Activated CD4-positive, alpha-beta T cell treated with anti-CD3 and anti-CD28 coated beads, Interleukin-2, amount 50 U/mL, for 48 hours (primary cell): Measurements from ENCODE around the gene CNTN5.
"Not testable (repeated sequence)": the region's sequence is repeated elsewhere in the genome, so short reads cannot be mapped to it uniquely, and the experiment has no call there.

Source experiments
- DNase-seq, 2 experiments: peaks; one replicate each; pipeline ENCODE4 v3.0.0-alpha.2; 2020

The CNTN5 gene

DNA sequence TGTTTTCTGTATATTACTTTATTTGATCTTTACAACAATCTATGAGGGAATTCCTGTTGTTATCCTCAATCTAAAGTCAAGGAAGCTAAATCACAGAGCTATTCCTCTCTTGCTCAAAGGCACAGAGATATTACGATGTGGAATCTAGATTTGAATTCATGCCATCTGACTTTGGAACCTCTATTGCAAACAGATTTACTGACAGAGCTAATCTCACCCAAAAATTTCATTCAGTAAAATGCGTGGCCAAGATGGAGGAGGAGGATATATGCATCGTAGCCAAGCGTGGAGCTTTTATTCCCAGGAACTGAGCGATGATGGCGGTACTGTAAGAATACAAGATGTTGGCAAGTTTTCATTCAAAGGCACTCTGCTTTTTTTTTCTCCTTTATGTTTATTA is 791.8 kb downstream of the CNTN5 start:
- DNase-seq = no peak

DNA sequence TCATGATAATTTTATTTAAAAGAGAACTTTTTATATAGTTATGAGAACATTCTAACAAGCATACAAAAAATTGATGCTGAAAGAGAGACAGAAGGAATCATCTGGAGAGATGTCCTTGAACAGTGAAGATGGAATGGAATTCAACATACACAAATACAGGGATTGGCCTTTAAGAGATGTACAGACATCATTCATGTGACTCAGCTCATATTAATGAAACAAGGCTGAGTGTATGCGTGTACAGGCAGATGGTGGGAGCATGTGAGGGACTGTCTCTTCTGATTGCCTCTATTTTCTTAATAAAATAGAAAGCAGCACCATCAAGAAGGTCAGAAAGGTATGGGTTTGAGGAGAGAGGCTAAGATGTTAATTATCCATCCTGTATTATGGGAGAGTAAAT is 793.3 kb downstream of the CNTN5 start:
- no peak for DNase-seq

DNA sequence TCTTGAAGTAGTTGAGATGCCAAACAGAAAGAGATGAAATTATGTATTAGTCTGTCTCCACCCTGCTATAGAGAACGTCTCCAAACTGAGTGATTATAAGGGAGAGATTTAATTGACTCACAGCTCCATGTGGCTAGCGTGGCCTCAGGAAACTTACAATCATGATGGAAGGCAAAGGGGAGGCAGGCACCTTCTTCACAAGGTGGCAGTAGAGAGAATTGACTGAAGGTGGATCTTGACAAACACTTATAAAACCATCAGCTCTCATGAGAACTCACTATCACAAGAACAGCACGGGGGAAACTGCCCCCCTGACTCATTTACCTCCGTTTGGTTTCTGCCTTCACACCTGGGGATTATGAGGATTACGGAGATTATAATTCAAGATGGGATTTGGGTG is 794.0 kb downstream of the CNTN5 start:
- no peak for DNase-seq

DNA sequence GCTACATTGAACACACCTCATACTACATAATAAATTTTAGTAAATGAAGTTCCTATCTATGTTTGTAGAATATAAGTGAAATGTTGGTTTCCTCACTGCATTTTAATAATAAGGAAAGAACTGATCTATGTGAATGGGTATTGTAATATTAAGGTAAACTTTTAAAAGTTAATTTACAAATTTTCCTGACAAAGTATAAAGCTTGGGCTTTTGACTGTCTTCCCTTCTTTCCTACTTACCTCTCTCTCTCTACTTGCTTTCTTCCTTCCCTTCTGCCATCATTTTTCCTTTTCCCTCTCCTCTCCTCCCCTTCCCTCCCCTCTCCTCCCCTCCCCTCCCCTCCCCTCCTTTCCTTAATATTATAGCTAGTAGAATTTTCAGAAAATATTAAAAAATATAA is 798.2 kb downstream of the CNTN5 start:
- no peak for DNase-seq

DNA sequence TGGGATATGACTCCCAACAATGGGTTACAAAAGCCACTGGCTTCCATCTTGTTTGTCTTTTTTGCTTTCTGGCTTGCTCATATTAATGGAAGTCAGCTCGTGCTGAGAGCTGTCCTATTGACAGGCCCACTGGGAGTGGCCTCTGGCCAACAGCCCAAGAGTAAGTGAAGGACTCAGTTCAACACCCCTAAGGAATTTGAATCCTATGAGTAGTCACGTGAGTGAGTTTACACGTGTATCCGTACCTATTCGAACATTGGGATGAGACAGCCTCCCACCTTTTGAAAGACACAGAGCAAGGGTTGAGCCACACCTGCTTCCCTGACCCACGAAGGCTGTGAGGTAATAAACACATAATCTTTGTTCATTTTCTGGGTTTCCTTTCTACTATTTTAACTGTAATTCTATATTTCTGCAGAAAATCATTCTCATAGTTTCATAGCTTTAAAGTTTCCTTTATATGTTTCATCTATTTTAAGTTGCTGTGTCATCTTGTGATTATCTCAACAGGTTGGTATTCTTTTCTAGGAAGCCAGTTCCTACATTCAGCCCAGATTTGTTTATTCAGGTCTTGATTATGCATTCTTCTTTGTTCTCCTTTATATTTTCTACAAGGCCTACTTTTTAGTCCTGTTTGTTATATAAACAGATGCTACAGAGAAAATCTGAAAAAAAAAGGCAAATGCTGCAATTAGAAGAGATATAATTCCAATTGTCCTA is 802.3 kb downstream of the CNTN5 start:
- DNase-seq = no peak

DNA sequence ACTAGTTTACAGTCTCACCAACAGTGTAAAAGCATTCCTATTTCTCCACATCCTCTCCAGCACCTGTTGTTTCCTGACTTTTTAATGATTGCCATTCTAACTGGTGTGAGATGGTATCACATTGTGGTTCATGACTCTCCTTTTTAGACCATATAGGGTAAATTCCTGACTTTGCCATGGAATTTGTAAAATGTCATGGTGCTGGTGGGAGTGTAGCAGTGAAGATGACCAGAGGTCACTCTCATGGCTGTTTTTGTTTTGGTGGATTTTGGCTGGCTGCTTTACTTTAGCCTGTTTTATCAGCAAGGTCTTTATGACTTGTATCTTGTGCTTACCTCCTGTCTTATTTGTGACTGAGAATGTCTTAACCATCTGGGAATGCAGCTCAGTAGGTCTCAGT is 816.0 kb downstream of the CNTN5 start:
- DNase-seq = not testable (repeated sequence)

DNA sequence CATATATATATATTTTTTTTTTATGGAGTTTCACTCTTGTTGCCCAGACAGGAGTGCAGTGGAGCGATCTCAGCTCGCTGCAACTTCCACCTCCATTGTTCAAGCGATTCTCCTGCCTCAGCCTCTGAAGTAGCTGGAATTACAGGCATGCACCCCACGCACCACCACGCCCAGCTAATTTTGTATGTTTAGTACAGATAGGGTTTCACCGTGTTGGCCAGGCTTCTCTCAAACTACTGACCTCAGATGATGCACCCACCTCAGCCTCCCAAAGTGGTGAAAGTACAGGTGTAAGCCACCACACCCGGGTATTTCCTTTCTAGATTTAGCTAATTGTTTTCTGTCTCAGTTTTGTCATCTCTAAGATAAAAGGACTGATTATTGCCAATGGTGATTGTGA is 821.1 kb downstream of the CNTN5 start:
- DNase-seq = no peak

DNA sequence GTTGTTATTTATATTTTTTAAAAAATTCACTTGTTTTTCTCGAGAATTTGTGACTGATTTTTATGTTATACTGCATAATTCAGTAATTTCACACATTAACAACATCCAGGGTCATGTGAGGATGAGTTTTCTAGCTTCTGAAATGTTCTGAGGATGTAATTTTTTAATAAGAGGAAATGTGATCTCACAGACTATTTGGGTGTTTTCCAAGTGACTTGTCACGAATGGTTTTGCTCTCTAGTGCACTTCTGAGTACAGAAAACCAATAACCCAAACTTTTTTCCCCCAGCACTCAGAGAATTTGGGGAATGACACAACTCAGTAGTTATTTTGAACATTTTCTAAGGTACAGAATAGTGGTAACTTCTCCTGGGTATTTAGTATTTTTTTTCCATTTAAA is 845.2 kb downstream of the CNTN5 start:
- no peak for DNase-seq

DNA sequence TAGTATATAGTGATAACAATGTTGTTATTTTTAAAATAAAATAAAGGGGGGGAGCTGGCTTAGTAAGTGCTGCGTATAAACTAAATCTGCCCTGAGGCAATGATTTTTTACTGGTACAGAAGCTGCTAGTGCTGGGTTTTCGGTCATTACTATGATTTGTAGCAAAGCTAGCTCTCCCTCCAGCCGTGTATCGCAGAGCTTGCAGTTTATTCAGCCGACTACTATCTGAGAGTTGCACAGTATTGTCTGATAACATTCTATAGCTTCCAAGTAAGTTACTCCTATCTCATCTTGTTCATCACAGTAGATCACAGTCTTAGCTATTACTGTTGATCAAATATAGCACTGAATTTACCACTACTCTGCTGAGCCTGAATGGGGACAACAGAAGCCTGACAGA is 860.9 kb downstream of the CNTN5 start:
- no peak for DNase-seq

DNA sequence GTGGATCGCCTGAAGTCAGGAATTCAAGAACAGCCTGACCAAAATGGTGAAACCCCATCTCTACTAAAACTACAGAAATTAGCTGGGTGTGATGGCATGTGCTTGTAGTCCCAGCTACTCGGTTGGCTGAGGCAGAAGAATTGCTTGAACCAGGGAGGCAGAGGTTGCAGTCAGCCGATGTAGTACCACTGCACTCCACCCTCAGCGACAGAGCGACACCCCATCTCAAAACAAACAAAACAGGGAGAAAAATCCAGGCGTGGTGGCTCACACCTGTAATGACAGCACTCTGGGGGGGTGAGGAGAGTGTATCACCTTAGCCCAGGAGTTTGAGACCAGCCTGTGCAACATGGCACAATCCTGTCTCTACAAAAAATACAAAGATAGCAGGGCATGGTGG is 864.0 kb downstream of the CNTN5 start:
- no peak for DNase-seq

DNA sequence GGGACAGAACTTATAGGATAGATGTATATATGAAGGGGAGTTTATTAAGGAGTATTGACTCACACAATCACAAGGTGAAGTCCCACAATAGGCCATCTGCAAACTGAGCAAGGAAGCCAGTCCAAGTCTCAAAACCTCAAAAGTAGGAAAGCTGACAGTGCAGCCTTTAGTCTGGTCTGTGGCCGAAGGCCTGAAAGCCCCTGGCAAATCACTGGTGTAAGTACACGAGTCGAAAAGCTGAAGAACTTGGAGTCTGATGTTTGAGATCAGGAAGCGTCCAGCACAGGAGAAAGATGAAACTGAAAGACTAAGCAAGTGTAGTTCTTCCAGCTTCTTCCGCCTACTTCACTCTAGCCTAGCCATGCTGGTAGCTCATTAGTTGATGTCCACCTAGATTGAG is 866.7 kb downstream of the CNTN5 start:
- no peak for DNase-seq

DNA sequence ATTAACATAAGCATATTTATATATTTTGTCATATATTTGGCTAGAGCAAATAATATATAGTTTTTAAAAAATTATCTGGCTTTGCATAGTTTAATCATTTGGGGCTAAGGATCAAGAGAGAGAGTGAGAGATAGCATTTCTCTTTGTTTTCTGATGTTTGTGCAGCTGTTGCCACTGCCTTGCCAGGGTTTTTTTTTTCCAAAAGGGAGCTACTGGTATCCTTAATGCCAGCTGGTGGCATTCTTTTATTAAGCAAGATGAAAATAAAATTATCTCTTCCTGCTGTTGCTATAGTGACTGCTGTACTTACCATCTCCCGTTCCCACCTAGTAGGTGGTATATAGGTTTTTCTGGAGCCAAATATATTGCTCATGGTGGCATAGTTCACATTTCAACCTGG is 873.1 kb downstream of the CNTN5 start:
- DNase-seq = no peak

DNA sequence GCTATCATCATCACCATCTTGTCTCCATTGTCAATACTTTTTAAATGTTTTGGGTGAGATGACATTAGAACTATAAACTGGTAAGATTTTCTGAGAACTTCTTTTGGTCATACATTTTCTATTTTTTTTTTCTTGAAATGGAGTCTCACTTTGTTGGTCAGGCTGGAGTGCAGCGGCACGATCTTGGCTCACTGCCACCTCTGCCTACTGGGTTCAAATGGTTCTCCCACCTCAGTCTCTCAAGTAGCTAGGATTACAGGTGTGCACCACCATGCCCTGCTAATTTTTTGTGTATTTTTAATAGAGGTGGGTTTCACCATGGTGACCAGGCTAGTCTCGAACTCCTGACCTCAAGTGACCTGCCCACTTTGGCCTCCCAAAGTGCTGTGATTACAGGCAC is 880.4 kb downstream of the CNTN5 start:
- no peak for DNase-seq

DNA sequence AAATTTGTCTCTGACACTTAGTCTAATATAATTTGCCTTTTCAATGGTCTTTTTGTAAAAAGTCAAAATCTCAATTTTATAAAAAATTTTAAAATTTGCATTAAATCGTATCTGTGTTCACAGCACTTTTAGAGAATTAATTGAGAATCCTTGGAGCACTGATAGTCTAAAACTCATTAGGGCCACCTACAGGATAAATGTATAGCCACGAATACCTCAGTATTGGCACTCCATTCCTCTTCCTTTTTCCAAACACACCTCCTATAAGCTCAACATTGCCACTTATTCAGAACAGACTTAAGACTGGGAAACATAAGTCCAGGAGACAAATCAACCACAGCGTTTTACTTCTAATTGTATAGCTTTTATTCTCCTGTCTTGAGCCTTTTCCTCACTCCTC is 890.4 kb downstream of the CNTN5 start:
- DNase-seq = no peak

DNA sequence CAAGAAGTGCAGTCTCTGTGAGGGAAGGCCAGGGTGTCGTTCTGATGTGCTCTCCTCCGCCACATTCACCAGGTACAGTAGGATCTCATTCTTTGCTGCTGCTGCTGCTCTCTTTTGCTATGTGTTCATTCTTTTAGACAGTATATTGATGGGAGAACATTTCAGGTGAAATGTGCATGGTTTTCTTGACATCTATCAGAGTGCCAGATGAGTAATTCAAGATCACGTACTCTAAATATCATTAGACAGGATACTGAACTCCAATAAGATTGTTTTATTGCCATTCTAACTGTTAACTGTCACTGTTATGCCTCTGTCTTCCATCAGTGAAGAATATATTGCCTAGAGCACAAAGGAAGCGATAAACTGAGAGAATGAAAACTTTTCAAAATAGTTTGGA is 895.3 kb downstream of the CNTN5 start:
- no peak for DNase-seq

DNA sequence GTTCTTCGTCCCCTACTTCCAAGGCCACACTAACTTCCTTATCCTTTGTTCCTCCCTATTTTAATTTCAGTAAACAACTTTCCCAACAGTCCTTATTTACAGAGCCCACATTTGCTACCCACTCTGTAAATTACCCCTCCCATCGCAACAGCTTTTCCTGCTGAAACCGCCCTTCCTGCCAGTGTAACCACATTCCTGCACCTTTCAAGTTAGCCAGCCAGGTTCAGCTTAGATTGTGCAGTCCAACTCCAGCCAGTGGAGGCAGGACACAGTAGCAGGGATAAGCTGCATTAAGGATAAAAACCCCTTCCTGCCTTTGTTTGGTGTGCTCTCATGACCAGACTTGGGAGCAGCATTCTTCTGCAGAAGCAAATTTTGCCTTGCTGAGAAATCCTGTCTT is 898.0 kb downstream of the CNTN5 start:
- DNase-seq = no peak

DNA sequence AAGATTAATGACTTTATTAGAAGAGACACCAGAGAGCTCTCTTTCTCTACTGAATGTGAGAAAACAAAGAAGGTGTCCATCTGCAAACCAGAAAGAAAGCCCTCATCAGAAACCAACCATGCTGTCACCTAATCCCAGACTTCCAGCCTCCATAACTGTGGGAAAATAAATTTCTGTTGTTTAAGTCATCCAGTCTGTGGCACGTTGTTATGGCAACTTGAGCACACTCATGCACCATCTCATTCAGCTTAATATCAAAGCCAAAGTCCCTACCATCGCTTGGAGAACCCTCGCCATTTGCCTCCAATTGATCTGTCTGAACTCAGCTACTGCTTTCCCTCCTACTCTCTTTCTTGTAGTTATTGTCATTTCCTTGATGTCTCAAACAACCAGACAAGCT is 900.2 kb downstream of the CNTN5 start:
- no peak for DNase-seq

DNA sequence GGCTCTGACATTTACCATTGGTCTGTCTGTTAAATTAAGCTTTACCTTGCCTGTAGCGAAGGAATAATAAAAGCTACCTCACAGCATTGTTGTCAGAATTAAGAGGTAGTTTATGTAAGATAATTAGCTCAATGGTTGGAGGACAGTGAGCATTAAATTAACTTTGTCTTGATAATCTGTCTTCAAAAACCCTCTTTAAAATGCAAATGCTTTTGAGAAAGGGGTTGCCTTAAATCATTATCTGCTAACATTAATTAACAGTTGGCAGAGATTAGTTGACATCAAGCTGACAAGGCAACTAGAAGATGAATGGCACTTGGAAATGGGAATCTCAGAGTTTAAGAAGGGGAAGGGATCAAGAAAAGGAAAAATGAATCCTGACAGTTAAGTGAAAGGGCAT is 905.2 kb downstream of the CNTN5 start:
- DNase-seq = no peak

DNA sequence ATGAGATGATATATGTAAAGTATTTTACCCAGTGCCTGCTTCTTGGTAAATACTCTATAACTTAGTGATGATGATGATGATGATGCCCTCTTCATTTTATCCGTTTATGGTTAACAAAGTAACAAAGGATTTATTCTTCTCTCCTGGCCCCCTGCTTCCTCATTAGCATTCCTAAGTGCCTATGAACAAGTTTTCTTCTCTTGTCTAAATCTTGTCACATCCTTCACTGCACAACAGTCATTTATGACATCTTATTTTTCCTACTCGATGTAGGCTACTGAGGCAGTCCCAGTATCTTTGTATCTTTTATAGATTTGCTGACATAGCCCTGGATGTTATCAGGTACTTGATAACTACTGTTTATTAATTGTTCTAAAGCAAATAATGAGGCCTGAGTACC is 911.9 kb downstream of the CNTN5 start:
- no peak for DNase-seq

DNA sequence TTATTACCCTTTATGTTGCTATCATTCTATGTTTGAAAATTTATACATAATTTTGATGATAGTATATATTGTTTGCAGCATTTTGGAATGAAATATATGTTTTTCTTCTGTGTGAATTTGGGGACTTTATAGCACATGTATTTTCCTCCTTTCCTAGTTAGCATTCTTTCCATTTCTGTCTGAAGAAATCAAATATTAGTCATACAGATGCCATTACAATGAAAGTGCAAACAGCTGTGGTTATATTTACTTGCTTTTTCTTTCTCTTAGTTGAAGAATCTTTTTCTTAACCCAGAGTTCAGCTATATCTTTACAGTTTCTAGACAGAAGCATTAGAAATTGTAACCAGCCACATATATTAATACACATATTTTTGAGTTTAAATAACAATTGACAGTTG is 913.3 kb downstream of the CNTN5 start:
- DNase-seq = no peak

DNA sequence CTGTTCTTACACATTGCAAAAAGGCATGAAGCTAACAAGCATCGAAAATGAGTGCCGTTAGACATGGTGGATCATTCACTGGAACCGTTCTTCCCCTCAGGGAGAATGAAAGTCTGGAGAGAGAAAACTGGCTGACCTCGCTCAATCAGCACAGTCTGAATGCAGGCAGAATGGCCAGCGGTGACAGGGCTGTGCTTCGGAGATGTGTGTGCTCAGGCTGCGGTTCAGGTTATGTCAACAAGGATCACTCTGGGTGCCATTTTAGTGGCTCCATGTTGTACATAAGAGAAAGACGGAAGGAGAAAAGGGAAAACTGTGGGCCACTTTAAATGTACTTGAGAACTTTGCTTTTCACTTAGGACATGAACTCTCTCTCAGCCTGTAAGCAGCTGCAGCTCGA is 916.6 kb downstream of the CNTN5 start:
- no peak for DNase-seq

DNA sequence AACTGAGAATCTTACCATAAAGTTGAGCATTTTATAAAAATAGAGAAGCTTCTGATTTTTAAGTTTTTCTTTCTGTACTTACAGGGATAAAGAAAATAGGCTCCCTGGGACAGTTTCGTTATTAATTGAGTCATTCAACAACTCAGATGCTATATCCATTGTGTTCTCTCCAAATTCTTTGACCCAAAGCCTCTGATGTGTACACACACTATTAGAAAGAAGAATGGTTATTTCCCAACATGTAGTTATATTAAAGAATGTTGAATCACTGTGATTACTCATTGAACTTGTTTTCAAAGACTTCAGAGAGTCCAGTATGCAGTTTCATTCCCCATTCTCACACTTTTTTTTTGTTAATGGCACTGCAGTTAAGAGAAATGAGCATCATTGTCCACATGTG is 932.1 kb downstream of the CNTN5 start:
- no peak for DNase-seq

DNA sequence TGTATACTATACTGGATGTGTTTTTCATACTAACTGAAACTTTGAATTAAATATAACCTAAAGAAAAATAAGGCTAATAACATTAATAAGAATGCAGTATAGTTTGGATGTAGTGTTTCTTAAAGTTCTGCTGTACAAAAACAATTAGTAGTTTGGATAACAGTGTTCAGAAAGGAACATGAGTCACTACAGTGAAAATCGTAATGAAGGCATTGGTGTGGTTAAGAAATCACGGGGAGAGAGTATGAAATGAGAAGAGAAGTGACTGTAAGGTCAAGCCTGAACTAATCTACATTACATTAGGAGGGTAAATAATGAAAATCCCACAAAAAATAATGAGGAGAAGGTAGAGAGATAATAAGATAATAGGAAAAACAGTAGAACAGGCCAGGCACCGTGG is 939.8 kb downstream of the CNTN5 start:
- DNase-seq = no peak

DNA sequence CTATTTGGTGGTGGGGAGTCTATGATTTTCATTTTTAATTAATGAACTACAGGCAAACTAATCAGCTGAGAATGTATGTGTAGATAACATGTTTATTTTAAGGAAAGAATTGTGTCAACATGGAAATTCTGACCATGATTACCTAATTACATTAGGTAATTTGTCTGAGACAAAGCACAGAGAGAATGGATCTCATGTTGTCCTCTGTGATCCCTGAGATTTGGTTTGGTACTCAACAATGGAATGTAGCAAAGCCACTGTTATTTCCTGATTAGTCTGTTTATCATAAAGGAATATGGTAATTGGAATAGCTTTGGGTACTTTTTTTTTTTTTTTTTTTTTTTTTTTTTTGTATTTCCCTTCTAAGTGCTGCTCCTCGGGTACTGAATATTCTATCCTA is 947.6 kb downstream of the CNTN5 start:
- no peak for DNase-seq

DNA sequence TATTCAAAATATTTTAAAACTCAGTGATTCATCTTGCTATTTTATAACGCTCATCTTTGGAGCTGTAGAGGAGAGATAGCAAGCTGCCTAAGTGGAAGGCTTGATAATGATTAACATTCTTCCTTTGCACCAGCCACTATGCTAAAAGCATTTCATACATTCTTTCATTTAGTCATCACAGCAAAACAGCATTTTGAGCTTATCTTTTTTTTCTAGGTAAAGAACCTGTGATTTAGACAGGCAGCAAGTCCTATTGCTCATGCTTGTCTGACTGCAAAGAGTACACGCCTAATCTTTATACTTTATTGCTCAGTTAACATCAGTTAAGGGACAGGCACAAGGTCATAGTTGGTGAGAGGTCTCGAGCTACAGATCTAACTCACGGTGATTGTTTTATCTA is 953.2 kb downstream of the CNTN5 start:
- DNase-seq = no peak

DNA sequence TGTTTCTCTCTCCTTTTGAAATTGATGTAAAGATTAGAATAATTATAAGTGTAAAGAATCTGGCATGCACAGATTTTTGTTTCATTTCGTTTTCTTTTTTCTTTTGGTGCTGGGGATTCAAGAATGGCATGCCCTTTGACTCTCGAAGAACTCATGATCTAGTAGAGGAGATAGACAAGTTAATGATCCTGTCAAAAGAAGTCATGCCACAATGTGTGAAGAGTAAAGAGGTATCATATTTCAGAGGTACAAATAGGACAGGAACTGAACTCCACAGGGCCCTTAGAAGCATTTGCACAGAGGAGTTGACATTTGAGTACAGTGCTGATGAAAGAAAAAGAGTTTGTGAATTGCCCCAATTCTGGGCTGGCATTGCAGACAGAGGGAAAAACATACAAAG is 958.3 kb downstream of the CNTN5 start:
- no peak for DNase-seq
